Activated naive CD4-positive, alpha-beta T cell treated with anti-CD3 and anti-CD28 coated beads, Interleukin-2, amount 50 U/mL, for 16 hours (primary cell): ENCODE data around the gene NCOA1.
"Not testable (repeated sequence)": the region's sequence is repeated elsewhere in the genome, so short reads cannot be mapped to it uniquely, and the experiment has no call there.

Source experiments
- DNase-seq: peaks from one replicate; pipeline ENCODE4 v3.0.0-alpha.2; 2020

The NCOA1 gene

DNA sequence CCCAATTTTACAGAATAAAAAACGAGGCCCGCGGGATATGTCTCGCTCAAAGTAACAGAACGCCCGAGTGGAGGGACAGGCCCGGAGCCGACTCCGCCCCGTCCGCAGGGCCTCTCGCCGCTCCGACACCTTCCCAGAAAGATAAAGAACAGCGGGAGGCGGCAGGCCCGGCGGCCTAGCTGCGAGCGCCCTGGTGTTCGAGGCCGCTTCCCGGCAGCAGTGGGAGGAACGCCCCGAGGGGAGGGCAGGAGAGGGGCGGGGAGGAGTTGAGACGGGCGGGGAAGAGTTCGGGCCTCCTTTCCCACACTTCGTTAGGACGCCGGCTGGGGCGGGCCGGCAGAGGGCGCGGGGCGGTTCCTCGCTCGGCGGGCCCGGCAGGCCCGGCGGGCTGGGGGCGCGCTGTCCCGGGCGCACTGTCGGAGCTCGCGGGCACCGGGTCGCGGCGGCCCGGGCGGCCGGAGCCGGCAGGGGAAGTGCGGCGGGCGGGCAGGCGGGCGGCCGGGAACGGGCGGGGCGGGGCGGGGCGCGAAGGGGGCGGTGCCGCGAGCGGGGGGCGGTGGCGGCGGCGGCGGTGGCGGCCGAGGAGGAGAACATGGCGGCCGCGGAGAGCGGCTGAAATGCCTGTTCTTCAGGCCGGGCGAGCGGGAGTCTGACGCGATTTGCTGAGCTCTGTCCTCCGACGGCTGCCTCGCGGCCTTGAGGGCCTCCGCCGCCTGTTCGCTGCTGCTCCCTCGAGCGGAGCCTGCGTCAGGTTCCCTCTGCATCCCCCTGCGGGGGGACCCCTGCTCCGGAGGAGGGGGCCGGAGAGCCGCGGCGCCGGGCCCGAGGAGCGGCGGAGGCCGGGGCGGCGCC is at the start of gene NCOA1:
Gene NCOA1, plus strand, starts transcription at position 565 of the 852 bp plus-strand sequence. CDS start 167,424 bp downstream, outside the sequence.
- DNase-seq: peak; percentile 93

DNA sequence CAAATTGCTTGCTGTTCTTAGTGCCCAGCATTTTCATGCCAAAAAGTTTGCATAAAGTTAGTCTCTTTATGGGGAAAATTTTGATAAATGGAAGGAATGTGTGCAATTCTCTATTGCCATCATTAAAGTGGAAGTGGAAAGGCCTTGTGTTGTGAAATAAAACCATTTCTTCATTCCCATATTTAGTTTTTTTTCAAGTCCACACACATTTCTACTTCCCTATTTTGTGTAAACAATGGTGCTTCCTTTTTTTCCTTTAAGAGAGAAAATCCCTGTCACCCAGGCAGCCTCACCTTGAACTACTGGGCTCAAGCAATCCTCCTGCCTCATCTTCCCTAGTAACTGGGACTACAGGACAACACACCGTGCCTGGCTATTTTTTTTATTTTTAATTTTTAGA is 42.3 kb upstream of the NCOA1 start:
- DNase-seq: no peak

DNA sequence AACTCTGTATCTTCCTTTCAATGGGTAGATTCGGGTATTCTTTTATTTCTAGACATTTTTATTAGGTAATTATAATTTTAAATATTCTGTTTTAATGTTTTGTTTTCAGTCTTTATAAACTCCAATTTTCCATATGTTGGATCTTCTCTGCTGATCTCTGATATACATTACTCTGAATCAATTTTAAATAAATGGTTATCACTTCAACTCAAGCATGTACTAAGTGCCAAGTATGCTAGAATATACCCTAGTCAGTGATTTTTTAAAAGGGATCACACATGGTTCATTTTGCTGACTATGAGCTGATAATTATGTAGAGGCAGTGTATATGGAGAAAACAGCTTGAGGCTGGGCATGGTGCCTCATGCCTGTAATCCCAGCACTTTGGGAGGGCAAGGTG is 41.7 kb upstream of the NCOA1 start:
- no peak for DNase-seq

DNA sequence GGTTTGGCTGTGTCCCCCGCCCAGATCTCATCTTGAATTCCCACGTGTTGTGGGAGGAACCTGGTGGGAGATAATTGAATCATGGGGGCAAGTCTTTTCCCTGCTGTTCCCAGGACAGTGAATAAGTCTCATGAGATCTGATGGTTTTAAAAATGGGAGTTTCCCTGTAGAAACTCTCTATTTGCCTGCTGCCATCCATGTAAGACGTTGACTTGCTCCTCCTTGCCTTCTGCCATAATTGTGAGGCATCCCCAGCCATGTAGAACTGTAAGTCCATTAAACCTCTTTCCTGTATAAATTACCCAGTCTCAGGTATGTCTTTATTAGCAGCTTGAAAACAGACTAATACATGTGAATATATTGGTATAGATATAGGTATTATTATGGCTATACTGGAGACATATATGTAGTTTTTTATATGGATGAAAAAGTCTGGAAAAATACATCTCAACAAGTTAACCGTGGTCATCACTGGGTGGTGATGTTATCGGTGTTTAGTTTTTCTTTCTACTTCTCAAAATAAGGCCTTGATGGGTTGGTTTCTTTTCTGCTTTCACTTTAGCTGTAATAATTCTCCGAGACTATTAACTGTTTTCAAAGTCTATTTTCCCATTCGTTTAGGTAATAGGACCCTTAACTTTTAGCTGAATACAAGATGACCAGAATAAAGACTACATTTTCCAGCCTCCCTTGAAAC is 39.1 kb upstream of the NCOA1 start:
- DNase-seq: no peak

DNA sequence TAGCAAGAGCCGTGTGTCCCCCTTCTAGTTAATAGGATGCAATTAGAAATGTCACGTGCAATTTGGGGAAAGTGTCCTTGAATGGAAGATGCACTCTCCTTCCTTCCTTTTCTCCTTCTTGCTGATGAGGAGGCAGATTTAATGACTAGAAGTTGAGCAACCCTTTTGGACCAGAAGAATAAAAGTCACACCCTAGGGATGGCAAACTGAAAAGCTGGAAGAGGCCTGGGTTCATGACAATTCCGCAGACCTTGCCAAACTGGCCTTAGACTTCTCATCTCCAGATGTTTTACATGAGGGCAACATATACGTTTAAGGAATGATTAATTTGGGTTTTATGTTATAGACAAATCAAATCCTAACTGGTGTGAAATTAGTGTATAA is 38.6 kb upstream of the NCOA1 start:
- DNase-seq: no peak

DNA sequence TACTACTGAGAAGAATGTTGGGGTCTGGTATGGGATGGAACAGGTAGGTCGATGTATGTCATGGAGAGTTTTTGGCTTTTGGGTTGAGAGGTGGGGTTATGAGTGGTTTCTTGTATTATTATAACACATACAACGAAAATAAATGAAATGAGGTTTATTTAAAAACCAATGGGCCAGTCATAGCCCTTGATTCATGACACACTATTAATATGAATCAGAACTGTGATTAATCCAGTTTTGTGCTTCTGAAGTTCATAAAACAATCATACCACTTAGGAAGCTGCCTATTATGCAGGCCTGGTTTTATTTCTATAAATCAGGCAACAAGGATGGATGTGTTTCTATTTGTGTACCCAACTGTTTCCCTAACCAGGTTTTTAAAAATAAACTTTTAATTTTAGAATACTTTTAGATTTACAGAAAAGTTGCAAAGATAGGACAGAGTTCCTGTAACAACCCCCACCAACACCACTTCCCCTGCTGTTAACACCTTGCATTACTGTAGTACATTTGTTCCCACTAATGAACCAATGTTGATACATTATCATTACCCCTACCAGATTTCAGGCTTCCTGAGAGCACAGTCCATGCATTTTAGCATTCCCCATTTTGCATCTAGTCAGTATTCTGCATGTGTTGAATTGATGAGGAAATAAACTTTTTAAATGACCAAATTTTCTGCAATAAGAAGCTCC is 37.5 kb upstream of the NCOA1 start:
- DNase-seq: no peak

DNA sequence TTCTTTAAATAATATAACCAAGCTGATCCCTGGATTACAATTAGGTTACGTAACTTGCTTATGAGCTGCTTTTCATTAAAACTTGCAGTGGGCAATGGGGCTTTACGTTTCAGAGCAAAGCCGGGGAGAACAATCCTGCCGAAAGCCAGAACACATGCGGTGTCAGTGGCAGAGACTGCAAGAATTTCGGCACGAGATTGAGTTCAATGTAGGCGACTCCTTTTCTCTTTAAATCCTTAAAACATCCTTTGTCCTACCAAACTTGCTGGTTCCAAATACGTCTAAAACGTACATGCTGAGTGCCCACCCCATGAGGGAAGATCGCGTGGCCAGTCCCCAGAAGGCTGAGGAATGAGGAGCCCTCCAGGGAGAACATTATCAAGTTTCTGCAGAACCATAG is 36.8 kb upstream of the NCOA1 start:
- DNase-seq: no peak

DNA sequence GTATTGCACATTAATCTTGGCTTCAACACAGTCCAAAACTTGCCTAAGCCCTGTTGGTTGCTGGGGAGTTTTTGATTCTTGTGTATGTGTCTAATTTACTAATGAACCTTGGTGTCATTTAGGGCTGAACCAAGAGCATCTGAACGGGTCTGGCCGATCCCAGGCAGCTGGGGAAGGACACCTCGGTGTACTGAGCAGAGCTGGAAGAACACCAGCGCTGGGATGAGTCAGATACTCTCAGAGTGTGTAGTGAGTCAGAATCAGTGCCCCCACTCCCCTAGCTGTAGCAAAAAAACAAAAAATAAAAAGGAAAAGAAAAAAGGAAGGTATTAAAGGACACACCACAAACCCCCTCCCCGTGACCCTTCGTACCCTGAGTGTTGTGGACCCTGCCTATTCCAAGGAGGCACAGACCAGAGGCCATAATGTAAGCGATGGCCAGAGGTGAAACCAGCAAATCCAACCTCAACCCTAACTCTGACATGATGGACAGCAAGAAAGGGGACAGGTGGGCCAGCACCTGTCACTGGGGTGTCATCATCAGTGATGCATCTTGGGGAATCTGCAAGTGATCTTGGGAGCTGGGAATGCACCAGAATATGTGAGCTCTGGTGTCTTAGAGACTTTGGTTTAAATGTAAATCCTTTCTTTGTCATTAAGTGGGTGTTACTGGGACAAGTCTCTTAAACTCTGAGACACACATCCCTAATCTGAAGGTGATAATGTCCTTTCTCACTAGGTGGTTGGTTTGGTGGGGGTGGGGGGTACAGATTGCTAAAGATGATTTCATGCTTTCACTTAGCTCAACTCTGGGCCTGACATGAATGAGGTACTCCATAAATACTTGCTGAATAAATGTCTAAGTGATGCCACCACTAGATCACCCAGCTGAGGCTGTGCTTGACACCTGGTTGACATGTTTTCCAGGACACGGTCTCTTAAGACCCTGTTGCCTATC is 34.2 kb upstream of the NCOA1 start:
- DNase-seq: peak; percentile 17

DNA sequence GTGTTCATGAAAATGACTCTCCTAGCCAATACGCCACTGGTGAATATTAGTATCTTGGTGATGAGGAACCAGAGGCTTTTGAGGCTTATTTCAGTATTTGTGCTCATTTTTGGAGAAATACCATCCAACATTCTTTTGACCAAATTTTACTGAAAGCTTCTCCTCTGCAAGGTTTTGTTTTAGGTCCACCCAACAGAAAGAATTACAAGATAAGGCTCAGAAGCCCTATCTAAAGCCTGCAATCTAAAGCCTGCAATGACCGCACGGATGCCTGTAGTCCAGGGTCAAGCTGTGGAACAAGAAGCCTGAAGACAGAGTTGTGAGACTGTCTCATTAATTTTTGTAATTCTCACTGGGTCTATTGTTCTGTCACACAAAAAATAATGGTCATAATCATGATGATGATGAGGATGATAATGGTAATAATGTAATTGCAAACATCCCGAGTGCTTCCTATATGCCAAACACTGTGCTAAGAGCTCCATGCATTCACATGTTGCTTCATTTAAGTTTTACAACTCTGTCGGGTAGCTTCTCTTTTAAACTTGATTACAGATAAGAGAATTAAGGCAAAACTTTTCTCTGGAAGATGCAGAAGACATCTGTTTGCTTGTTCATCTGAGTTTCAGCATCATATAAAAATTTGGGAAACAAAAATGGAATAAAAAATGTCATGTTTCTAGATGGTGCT is 33.2 kb upstream of the NCOA1 start:
- DNase-seq: no peak

DNA sequence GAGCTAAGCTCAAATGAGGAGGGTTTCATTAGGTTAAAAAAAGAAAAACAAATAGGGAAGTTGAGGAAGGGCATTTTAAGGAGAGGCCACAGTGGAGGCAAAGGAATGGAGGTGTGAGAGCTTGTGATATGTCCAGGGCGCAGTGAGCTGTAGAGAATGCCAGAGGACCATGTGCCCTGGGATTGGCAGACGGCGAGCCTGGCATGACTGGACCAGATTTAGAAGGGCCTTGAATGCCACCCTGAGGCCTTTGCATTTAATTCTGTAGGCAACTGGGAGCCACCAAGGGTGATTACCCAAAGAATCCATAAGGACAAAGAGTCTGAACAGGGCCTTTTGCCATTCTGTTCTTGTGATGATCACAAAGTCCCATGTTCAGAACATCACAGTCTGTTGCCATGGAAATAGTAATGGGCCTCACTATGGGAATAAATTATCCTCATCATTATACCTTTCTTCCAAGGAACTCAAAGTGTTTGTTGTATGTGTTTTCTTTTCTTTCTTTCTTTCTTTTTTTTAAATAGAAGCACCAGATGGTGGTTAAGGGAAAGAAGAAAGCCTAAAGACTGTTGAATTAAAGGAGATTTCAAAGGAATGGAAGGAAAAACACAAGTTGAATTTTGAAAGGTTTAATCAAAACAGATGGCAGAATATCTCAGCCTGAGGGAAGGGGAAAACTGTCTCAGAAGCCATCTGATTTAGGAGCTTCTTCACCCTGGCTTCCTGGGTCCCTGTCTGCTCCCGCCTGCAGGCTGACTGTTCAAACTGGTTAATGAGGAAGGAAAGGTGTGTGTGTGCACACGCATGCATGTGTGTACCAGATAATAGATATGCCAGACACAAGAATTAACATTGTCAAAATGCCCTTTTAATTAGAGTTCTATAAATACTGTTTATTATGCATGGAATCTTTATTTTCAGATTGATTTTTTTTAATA is 31.6 kb upstream of the NCOA1 start:
- no peak for DNase-seq

DNA sequence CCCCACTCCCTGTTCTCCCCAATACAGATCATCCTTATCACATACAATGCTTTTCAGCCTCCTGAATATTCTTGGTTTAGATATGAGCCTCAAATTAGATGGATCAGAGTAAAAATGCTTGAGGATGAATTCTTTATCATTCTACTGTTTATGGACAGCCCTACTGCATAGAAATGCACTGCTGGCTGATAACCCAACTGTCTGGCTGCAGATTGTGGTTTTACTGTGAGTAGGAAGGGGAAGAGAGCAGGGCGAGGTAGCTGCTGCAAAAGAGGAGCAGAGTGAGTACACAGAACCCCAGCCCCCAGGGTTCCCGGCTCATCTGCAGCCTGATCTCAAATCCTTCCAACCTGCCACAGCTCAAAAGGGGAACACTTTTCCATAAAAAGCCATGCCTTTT is 29.4 kb upstream of the NCOA1 start:
- DNase-seq: no peak

DNA sequence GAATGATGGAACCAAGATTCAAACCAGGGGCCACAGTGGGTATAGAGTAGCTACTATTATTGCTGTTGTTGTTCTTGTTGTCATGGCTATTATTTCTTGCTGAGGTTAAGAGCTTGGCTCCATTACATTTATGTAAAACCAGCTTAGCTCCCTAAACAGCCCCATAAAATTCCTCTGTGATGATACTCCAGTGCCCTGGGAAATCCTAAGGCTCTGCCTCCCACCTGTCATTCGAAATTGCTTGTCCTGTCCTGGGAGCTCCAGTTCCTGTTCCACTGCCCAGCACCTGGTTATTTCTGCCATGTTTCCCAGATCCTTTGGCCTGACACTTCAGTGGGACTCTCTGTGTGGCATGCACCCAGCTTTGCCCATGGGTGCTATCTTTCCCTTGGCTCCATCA is 27.8 kb upstream of the NCOA1 start:
- DNase-seq: no peak

DNA sequence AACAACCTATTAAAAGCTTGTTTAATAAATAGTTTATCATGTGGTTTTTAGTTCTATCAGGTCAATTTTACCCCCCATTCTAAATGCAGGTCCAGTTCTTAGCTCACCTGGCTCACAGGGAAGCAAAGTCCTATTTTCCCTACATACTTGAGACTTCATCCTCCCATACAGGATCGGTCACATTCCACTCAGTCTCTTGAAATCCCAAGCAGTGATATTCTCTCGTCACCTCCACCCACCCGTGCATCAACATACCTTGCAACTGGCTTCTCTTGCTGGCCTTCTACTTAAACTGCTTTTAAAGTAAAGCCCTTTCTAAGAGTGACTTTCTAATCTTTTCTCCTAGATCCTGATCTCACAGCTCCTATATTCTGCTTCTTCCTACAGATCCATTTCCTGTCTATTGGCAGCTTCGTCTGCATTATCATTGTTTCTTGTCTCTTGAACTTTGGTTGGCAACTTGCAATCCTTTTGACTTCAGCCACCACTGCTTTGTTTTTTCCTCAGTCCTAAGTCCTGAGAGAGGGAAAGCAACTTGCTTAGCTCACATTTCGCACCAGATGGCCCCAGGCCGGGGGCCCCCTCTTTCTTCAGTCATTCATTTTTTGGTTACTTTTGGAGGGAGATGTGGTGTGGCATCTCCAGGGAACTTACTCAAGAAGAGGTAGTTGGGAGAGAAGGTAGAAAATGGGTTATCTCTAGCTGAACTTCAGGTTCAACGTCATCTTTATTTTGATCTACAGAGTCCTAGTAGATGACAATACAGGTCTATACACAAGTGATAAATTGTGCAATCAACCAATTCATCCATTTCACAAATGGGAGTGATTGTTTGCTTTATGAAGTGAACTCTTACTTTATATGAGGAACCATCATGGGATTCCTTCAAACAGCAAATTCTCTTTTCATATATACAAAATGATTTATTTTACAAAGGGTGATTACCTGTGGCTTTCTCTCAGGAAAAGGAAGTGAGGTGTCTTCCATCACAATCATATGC is 23.9 kb upstream of the NCOA1 start:
- DNase-seq: no peak

DNA sequence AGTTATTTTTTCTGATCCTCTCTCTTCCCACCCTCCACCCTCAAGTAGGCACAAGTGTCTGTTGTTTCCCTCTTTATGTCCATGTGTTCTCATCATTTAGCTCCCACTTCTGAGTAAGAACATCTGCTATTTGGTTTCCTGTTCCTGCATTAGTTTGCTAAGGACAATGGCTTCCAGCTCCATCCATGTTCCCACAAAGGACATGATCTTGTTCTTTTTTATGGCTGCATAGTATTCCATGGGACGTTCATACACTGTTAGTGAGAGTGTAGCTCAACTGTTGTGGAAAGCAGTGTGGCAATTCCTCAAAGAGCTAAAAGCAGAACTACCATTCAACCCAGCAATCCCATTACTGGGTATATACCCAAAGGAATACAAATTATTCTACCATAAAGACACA is 22.6 kb upstream of the NCOA1 start:
- DNase-seq: not testable (repeated sequence)

DNA sequence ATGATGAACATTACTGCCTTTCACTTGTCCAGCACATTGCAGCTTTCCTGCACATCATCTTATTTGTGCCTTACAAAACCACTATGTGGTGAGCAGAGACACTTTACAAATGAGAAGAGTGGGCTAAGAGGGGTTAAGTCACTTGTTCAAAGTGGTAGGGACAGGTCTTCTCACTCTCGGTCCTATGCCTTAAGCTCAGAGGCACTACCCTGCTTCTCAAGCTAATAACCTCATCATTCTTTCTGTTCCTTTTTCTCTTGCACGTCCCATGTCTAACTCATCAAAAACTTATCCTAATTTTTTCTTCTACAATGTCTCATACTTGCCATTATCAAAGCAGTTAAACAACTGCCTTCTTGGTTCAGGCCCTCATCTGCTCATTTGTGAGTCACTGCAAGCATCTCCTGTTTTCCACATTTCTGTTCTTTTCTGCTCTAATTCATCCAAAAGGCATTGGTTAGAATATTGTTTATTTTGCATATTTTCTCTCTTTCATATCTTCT is 21.9 kb upstream of the NCOA1 start:
- no peak for DNase-seq

DNA sequence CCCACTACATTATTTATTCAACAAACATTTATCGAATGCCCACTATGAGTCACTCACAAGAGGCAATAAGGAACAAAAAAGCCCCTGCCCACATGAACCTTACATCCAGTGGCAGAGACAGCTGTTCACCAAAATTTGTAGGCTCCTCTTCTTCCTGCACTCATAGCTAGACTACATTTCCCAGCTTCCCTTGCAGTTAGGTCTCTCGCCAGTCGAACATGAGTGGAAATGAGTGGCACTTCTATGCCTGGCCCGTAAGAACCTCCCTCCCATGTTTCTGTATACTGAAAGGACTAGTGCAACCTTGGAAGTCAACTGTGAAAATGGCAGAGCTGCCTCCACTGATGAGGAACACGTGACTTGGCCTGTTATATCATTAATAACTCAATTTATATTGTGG is 19.4 kb upstream of the NCOA1 start:
- no peak for DNase-seq

DNA sequence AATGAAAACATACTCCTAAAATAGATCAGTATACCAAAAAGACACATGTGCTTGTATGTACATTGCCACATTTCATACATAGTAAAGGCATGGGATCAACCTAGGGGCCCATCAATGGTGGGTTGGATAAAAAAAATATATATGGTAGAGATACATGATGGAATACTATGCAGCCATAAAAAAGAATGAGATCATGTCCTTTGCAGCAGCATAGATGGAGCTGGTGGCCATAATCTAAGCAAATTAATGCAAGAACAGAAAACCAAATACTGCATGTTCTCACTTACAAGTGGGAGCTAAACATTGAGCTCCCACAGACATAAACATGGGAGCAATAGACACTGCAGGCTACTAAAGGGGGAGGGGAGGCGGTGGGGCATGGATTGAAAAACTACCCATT is 18.6 kb upstream of the NCOA1 start:
- no peak for DNase-seq

DNA sequence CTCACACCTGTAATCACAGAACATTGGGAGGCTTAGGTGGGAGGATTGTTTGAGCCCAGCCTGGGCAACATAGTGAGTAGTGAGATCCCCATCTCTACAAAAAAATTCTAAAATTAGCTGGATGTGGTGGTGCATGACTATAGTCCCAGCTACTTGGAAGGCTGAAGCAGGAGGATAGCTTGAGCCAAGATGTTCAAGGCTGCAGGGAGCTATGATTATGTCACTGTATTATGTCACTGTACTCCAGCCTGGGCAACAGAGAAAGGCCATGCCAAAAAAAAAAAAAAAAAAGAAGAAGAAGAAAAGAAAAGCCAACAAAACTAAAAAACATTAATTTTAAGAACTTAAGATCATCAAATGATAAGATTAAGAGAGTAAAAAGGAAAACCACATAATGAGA is 17.4 kb upstream of the NCOA1 start:
- DNase-seq: no peak

DNA sequence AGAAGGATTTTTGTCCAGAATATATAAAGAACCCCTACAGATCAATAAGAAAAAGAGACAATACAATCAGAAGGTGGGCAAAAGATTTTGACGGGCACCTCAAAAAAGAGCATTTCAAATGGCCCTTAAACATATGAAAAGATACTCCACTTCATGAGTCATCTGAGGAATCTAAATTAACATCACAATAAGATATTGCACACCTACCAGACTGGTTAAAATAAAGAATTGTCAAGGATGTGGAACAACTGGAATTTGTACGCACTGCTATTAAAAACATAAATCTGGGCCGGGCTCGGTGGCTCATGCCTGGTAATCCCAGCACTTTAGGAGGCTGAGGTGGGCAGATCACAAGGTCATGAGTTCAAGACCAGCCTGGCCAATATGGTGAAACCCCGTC is 17.0 kb upstream of the NCOA1 start:
- no peak for DNase-seq
